GM12878 (cell line): Measurements from ENCODE around the gene SCRN2. TPM values are rescaled to one million over a fixed set of nuclear protein-coding genes. Genes with fewer than 3 reads are reported as not detected.

ENCODE experiments used
- ATAC-seq: fragments of 200-7000 bp; cut with Tn5 transposase; 3 replicates; pipeline ENCODE4 v1.9.1; 2020; ENCODE audit warnings: mild to moderate bottlenecking, moderate library complexity
- BruUV-seq: library from RNA; stranded (reverse); fragments of 400-500 nt; replicated peaks from 2 replicates; lab custom pipeline; 2021; lab: Mats Ljungman, UMichigan
- CTCF ChIA-PET: fragments of 300-600 bp; sonication (Branson Sonifier 250); formaldehyde crosslinking; extraction: SDS; loops from one replicate; lab custom pipeline; 2021; ENCODE audit warnings: inconsistent platforms; lab: Yijun Ruan, JAX
- POLR2A ChIA-PET: fragments of 350-600 bp; formaldehyde crosslinking; extraction: SDS; loops from one replicate; lab custom pipeline; 2021; ENCODE audit warnings: inconsistent platforms; lab: Charles Lee
- RAD21 ChIA-PET: fragments of 300-600 bp; sonication (Branson Sonifier 250); formaldehyde crosslinking; loops from one replicate; lab custom pipeline; 2023; ENCODE audit warnings: antibody characterized with exemption; ENCODE audit not compliant: unreplicated experiment; lab: Charles Lee
- SMC1A ChIA-PET: fragments of 300-600 bp; sonication (Branson Sonifier 250); formaldehyde crosslinking; loops from one replicate; lab custom pipeline; 2023; ENCODE audit not compliant: unreplicated experiment, uncharacterized antibody; lab: Charles Lee
- DNase-seq: peaks from one replicate; pipeline ENCODE4 v3.0.0-alpha.2; 2011; ENCODE audit warnings: low read depth, low spot score
- FAIRE-seq: peaks from 3 replicates; lab custom pipeline; 2011; peaks lifted over from hg19 to GRCh38; lab: Jason Lieb, UNC
- H2AFZ ChIP-seq: 2 replicates; pipeline ENCODE4 v1.6.0; 2011; ENCODE audit warnings: low read depth, low read length, control low read depth; ENCODE audit not compliant: control insufficient read depth
- H3K27ac ChIP-seq: 2 replicates; pipeline ENCODE4 v1.5.1; 2011; ENCODE audit warnings: control low read depth; ENCODE audit not compliant: control insufficient read depth, insufficient read depth
- H3K27me3 ChIP-seq, 2 experiments: replicated peaks in 1 of 2; 2 replicates each; pipeline versions ENCODE4 v1.6.0 to v1.6.1; 2011; ENCODE audit warnings: low read length in 1 of 2; ENCODE audit not compliant: control insufficient read depth in 2 of 2, insufficient read depth in 2 of 2
- H3K36me3 ChIP-seq, 2 experiments: 2 replicates each; pipeline ENCODE4 v1.5.1; 2011; ENCODE audit warnings: low read length in 1 of 2; ENCODE audit not compliant: control insufficient read depth in 2 of 2, insufficient read depth in 2 of 2
- H3K4me1 ChIP-seq: 2 replicates; pipeline ENCODE4 v1.6.1; 2011; ENCODE audit warnings: mild to moderate bottlenecking, low read length, moderate library complexity, mixed read lengths; ENCODE audit not compliant: control insufficient read depth, insufficient read depth
- H3K4me2 ChIP-seq: 2 replicates; pipeline ENCODE4 v1.6.0; 2011; ENCODE audit warnings: control low read depth; ENCODE audit not compliant: control insufficient read depth, insufficient read depth
- H3K4me3 ChIP-seq: fragments of 200-600 bp; sonication (generic); 2 replicates; pipeline ENCODE4 v1.5.1; 2016
- H3K79me2 ChIP-seq: 2 replicates; pipeline ENCODE4 v1.6.0; 2011; ENCODE audit warnings: low read length; ENCODE audit not compliant: control insufficient read depth, insufficient read depth
- H3K9ac ChIP-seq: 2 replicates; pipeline ENCODE4 v1.8.0; 2011; ENCODE audit warnings: low read length, control low read depth, mixed read lengths; ENCODE audit not compliant: control insufficient read depth, insufficient read depth
- H3K9me3 ChIP-seq: replicated peaks from 3 replicates; pipeline ENCODE4 v1.5.1; 2011; ENCODE audit warnings: mild to moderate bottlenecking, low read length; ENCODE audit not compliant: control insufficient read depth, insufficient read depth
- H4K20me1 ChIP-seq: 2 replicates; pipeline ENCODE4 v1.6.0; 2011; ENCODE audit not compliant: control insufficient read depth, insufficient read depth
- NFYA ChIP-seq: IDR thresholded peaks from 2 replicates; pipeline ENCODE4 v1.6.1; 2011; ENCODE audit warnings: low read depth, mild to moderate bottlenecking, low read length, improper control_type of control experiment, borderline replicate concordance
- RCOR1 ChIP-seq: conservative IDR thresholded peaks from 2 replicates; pipeline ENCODE4 v1.6.1; 2012; ENCODE audit warnings: low read depth, low read length, improper control_type of control experiment
- YY1 ChIP-seq: IDR thresholded peaks from 2 replicates; pipeline ENCODE4 v1.6.1; 2011; ENCODE audit warnings: low read depth, mild to moderate bottlenecking, low read length
- WGBS: methylation state at CpG from one replicate; pipeline ENCODE4 v1.1.6; 2016; ENCODE audit warnings: low lambda C conversion rate; ENCODE audit not compliant: insufficient replicate concordance, insufficient coverage; ENCODE audit errors: missing lambda C conversion rate; 5-methylcytosine and 5-hydroxymethylcytosine counted together
- in situ Hi-C: fragments of 300-500 bp; cut with MboI; formaldehyde crosslinking; loops from 9 replicates; pipeline ENCODE4 v1.14.3; 2018; ENCODE audit warnings: mixed read lengths
- intact Hi-C: fragments of 100-400 bp; cut with micrococcal nuclease; formaldehyde crosslinking; loops from one replicate; pipeline ENCODE4 v1.14.2; 2022; ENCODE audit not compliant: unreplicated experiment
- polyA plus RNA-seq, 11 experiments: library from polyadenylated mRNA; depleted of rRNA in 4 of 11; unstranded in 6 of 11; stranded (reverse) in 5 of 11; fragments of >200 nt; fragmentation: Nextera tagmentation in 4 of 11; fragmentation: Illumina TruSeq in 1 of 11; extraction: Ambion mirVana in 4 of 11; extraction: Trizol in 1 of 11; gene quantifications; 1 replicate in 1 of 11; 2 replicates in 10 of 11; pipeline versions ENCODE4 v1.2.1 to v1.2.3, GENCODE V29; 2011 to 2016; ENCODE audit warnings: inconsistent platforms in 2 of 11, missing spikeins in 2 of 11, low read depth in 1 of 11
- total RNA-seq, 4 experiments: library from RNA; depleted of rRNA in 3 of 4; stranded (reverse); fragments of >200 nt in 3 of 4; fragmentation: Illumina TruSeq in 1 of 4; extraction: Trizol in 1 of 4; gene quantifications; 2 replicates each; pipeline versions ENCODE4 v1.2.1 to v1.2.3, GENCODE V29; 2013 to 2021
- TF ChIP-seq, protein P1 (sequence below): fragments of 450-650 bp; IDR thresholded peaks from 2 replicates; pipeline ENCODE4 v1.6.1; 2016; ENCODE audit warnings: mild to moderate bottlenecking
- TF ChIP-seq, protein P2 (sequence below): fragments of 450-650 bp; conservative IDR thresholded peaks from 2 replicates; pipeline ENCODE4 v1.6.1; 2017; ENCODE audit warnings: mild to moderate bottlenecking, moderate library complexity

Gene SCRN2
- total and polyA plus RNA-seq, 10 of the 15 experiments (the other 5 are each of a cell fraction or from before 2014, with no cell fraction given): 0.34 to 33.3 (median 20.1) TPM

DNA sequence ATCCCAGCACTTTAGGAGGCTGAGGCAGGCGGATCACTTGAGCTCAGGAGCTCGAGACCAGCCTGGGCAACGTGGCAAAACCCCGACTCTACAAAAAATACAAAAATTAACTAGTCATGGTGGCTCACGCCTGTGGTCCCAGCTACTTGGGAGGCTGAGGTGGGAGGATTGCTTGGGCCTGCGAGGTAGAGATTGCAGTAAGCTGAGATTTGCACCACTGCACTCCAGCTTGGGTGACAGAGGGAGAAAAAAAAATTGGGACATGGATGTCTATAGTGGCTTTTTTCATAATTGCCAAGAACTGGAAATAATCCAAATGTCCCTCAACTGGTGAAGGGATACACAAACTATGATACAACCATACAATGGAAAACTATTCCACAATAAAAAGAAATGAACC is 48.1 kb downstream of the SCRN2 start:
- H3K4me3 ChIP-seq: no peak overlapping the region
- DNase-seq (no peak), ATAC-seq (no peak), FAIRE-seq (no peak)
- TF ChIP-seq, protein P1, sequence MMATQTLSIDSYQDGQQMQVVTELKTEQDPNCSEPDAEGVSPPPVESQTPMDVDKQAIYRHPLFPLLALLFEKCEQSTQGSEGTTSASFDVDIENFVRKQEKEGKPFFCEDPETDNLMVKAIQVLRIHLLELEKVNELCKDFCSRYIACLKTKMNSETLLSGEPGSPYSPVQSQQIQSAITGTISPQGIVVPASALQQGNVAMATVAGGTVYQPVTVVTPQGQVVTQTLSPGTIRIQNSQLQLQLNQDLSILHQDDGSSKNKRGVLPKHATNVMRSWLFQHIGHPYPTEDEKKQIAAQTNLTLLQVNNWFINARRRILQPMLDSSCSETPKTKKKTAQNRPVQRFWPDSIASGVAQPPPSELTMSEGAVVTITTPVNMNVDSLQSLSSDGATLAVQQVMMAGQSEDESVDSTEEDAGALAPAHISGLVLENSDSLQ: no peak
- no peak for TF ChIP-seq YY1
- TF ChIP-seq, protein P2, sequence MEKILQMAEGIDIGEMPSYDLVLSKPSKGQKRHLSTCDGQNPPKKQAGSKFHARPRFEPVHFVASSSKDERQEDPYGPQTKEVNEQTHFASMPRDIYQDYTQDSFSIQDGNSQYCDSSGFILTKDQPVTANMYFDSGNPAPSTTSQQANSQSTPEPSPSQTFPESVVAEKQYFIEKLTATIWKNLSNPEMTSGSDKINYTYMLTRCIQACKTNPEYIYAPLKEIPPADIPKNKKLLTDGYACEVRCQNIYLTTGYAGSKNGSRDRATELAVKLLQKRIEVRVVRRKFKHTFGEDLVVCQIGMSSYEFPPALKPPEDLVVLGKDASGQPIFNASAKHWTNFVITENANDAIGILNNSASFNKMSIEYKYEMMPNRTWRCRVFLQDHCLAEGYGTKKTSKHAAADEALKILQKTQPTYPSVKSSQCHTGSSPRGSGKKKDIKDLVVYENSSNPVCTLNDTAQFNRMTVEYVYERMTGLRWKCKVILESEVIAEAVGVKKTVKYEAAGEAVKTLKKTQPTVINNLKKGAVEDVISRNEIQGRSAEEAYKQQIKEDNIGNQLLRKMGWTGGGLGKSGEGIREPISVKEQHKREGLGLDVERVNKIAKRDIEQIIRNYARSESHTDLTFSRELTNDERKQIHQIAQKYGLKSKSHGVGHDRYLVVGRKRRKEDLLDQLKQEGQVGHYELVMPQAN: no peak
- TF ChIP-seq RCOR1: no peak
- TF ChIP-seq NFYA: no peak
- intact Hi-C loops: no loop called here
- H3K4me2 ChIP-seq: no peak overlapping the region
- H3K79me2 ChIP-seq: no peaks in the 10 kb centered on the region
- POLR2A ChIA-PET: interaction anchor here (0.5 kb wide), 1 partner anchor 150 kb away, joined by 5 read pairs; no protein-coding TSS in a partner anchor
- H3K36me3 ChIP-seq: no peaks in the 10 kb centered on the region
- peaks cover 4 to 7% of the 10 kb centered on the region in 2 experiments for H3K27me3 ChIP-seq
- H3K4me1 ChIP-seq: no peaks in the 10 kb centered on the region
- H3K9me3 ChIP-seq: no peaks in the 10 kb centered on the region
- under 1% methylated on average over 6 of the region's 6 CpGs for WGBS
- RAD21 ChIA-PET: interaction anchor here (1.1 kb wide), 1 partner anchor 94 kb away, joined by 3 read pairs; no protein-coding TSS in a partner anchor
- no peak overlapping the region for H3K27ac ChIP-seq
- SMC1A ChIA-PET: interaction anchor here (0.6 kb wide), 1 partner anchor 159 kb away, joined by 3 read pairs; no protein-coding TSS in a partner anchor
- no peak overlapping the region for H2AFZ ChIP-seq
- no peak overlapping the region for H3K9ac ChIP-seq
- no peaks in the 10 kb centered on the region for H4K20me1 ChIP-seq
- in situ Hi-C loops: no loop called here
- BruUV-seq: no TSS peak
- CTCF ChIA-PET: interaction anchor here (1.5 kb wide), 1 partner anchor 60 kb away, joined by 3 read pairs; no protein-coding TSS in a partner anchor
